Epithelial cell of prostate (primary cell): Measurements from ENCODE around the gene CCDC158.

Source experiments
- DNase-seq: peaks from one replicate; pipeline ENCODE4 v3.0.0-alpha.2; 2011; ENCODE audit warnings: low read depth, low spot score
- H3K27ac ChIP-seq: fragments of 450-650 bp; 2 replicates; pipeline ENCODE4 v1.5.1; 2017; ENCODE audit warnings: mild to moderate bottlenecking

CCDC158 gene

DNA sequence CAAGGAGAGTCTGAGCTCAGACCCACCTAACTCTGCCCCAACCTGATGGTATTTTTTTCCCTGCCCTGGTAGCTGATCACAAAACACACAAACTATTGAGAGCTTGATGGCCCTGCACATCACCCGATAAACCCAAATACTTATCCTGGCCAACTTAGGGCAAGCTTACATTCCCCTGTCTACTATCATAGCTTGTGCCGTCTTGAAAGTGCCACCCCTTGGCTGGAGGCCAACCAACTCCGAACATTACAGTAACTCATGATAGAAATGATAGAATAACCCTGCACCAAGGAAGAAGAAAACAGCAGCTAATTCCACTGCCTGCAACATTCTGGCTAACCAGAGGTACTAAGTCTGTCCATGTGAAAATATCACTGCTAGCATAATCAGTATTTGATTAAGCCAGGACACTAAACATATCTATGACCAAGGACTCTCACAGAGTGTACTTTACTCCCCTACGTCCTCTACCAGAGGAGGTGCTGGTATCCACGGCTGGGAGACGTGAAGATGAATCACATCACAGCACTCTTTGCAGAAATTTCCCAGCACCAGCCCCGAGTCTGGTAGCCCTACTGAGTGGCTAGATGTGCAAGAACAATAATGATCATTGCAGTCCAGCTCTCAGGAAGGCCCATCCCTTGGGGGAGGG is 105.5 kb downstream of the CCDC158 start:
- no peak for DNase-seq
- no peak overlapping the region for H3K27ac ChIP-seq

DNA sequence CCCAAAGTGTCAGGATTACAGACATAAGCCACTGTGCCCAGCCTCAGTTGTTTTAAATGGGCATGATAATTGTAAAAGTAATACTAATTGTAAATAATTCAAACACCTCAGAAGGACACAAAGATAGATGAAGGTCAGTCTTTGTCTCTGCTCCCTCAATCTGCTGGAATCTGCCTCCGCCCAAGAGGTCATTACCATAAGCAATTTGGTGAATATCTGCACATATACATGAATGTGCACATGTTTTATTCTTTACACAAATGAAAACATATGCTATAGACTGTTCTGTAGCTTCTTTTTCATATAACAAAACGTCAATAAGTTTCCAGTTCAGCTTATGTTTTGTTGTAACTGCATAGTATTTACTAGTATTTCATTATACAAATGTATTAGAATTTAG is 107.4 kb downstream of the CCDC158 start:
- DNase-seq = no peak

DNA sequence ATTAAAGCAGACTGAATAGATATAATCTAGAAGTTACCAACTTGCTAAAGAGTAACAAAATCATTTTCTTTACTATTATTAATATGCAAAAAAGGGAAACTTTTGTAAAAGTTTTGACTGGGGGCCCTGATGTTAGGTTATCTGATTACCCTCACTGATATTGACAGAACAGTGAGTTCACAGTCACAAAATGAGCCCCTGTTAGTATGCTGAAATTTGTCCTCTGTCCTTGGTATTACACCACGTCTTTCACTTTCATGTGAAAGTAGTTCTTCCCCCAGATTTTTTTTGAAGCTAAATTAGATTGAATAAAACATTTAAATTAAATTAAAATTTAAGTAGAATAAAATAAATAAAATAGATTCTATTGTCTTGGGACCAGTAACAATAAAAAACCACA is 108.5 kb downstream of the CCDC158 start:
- DNase-seq = no peak

More for the DNA sequence above, 107.4 kb downstream of the CCDC158 start:
- H3K27ac ChIP-seq = no peak overlapping the region

DNA sequence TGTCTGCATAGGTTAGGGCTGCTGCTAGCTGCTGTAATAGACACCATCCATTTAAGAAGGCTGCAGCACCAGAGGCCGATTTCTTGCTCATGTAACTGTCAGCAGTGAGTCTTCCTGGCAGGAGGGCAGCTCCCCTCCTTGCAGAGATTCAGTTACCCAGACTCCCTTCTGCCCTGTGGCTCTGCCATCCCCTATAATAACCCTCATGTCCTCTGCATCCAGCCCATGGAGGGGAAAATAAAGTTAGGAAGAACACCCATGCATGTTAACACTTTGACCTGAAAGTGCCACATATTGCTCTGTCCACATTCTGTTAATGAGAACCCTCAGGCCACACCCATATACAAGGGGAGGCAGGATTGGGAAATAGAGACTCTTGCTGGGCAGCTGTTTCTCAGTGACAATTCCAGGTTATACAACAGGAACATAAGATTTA is 109.0 kb downstream of the CCDC158 start:
- no peak for DNase-seq
- no peak overlapping the region for H3K27ac ChIP-seq

More for the DNA sequence above, 108.5 kb downstream of the CCDC158 start:
- H3K27ac ChIP-seq = no peak overlapping the region

DNA sequence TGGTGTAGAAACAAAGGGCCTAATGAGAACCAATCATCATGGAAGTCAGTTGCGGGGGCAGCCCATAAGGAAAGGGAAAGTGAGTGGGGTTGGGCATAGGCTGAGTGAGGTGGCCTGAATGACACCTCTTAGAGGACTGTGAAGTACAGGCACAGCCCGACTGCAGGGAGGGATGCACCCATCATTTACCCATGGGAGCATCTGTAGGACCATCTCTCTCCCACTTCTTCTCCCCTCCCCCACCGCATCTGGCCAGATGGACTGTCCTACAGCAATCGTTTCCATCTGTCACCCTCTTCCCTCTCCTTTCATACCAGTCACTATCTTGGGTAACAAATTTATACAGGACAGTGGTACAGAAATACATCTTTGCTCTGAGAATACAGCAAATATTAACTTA is 110.3 kb downstream of the CCDC158 start:
- no peak for DNase-seq
- no peak overlapping the region for H3K27ac ChIP-seq

DNA sequence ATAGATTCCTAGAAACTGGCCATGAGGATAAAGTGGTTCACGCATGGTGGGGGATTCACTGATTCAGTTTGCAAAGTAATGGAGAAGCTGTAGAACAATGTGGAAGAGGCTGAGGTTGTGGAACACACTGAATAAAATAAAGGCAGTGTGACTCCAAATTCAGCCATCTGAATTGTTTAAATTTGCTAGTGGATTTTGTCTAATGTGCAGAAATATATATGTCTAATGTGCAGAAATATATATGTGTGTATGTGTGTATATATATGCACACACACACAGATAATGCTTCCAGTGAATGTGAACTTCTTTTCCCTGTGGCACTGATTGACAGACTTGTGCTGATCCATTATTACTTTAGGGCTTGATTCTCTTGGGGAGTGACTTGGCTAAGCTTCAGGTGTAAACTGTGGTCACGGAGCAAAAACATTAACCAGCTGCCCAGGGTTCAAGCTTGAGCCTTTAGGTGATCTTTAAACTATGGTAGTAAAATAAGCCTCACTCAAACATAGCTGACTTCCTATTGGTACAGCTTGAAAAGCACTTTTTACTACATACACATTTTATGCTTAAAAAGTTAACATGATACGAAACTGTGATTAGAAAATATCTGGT is 110.9 kb downstream of the CCDC158 start:
- no peak overlapping the region for H3K27ac ChIP-seq
- no peak for DNase-seq

DNA sequence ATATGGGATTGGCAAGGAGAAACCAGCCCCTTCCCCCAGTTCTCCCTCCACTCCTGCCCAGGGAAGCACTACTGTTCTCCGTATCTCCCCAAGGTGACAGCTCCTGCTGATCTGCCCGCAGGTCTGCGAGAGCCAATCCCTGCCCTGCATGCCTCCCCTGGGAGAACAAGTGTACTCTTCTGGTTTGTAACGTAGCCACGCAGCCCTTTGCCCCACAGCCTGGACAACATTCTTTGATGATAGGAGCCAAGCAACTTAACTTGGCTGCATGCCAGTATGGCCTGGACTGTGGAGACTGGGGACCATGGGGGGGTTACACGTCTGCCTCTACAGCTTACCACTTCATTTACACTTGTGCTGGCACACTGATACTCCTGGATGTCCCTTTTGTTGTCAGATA is 112.4 kb downstream of the CCDC158 start:
- DNase-seq = no peak
- no peak overlapping the region for H3K27ac ChIP-seq

DNA sequence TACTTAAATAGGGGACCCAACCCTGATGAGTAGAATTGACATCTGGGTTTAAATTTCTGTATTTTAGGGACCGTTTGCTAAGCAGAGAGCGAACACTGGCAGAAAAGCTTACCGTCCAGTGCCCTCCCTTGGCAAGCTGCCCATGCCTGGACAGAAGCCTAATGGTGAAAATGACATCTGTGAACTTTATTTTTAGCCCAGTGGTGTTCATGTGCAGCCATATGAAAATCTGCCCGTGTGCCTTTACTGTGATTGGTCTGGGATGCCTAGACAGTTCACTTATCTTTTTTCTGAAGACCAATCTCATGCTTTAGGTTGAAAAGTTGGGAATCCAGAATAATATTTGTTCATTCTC is 113.3 kb downstream of the CCDC158 start:
- H3K27ac ChIP-seq = no peak overlapping the region
- DNase-seq = no peak

DNA sequence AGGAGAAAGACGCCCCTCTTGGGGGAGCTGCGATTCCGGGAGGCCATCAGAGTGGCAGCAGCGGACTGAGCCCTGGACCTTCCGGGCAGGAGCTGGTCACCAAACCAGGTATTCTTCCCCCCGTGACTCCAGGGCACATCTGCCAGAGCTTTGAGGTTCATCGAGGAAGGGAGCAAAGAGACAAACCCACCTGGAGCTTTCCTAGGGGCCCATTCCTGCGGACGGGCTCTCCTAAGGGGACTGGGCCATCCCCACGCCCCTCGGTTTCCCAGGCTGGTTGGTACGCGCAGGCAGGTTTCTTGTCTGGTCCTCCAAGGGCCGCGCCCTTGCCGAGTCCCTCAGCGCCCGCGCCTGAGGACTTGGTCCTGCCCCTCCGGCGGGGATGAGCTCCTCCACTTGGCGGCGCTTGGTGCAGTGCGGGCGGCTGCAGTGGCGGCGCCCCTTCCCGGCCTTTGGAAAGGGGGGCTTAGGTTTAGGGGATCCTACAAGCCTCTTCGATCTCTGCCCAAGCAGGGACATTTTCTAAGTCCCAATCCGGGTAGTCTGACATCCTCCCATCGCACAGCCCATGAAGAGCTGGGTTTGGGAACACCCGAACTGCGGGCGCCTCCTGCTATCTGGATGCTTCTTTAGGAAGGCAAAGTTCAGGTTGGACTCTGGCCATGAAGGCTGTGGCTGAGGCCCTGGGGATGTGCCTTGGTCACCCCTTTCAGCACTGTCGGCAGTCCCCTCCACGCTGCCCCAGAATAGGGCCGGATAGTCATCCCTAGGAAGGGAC is 113.9 kb downstream of the CCDC158 start:
- DNase-seq = no peak
- peak overlapping the region; percentile 73 for H3K27ac ChIP-seq

DNA sequence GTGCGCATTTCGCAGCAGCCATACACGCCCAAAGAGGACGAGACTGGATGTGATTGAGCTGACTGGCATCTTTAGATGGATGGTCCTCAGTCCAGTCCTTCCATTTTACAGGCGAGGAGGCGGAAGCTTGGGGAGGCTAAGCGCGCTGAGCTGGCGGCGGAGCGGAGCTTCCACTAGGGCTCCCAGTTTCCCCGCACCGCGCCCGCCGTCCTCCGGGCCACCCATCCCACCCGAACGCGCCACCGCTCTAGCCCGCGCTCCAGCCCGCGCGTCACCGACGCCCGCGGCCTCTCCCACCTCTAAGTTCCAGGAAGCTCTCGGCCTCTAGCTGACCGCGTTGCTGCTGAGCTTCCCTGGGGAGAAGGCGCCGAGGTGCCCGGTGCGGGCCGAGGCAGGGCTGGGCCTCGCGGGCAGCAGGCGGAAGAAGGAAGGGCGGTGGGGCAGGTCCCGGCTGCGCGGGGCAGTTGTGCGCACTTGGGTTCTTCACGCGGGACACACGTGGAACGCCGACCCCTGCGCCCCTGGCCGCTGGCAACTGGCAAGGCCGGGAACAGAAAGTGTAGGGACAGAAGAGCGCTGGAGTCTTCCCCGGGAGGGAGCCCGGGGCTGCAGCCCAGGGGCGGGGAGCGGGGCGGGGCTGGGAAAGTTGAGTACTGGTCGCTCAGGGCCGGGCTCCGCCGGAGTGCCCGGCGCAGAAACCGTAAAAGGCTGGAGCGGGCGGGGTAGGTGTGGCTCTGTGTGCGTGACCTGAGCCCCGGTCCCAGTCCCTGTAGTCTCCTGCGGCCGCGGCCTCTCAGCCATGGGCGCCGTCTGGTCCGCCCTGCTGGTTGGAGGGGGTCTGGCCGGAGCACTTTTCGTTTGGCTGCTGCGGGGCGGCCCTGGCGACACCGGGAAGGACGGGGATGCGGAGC is 114.7 kb downstream of the CCDC158 start, which contains the start of gene STBD1:
STBD1 (plus strand) TSS at position 763 of the 911 bp plus-strand sequence; CDS start at position 800, 37 bp downstream.
- H3K27ac ChIP-seq = peak within 1 kb of the TSS; percentile 73
- DNase-seq = no peak

DNA sequence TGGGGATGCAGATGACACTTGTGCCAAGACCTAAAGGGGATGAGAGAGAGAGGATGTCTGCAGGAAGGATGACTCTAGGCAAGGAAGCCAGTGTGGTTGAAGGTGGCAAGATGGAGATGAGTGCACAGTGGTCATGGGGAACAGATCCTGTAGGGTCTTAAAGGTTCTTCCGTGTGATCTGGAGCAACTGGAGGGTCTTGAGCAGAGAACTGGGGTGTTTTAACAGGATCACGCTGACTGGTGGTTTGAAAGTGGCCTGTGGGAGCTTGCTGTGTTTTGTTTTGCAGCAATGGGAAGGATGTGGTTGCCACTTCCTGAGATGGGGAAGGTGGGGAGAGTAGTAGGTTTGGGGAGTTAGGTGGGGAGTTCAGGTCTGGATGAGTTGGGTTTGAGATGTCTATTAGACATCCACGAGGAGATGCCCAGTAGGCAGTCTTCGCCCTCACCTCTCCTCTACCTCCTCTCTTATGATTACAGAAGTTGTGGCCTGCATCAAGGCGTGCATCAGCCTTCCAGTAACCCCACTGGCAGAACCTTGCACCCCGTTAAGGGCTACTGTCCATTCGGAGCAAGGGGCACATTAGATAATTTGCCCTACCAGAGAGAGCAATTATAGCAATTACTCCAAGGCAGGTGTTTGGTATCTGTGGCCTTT is 115.8 kb downstream of the CCDC158 start:
- no peak overlapping the region for H3K27ac ChIP-seq
- no peak for DNase-seq

DNA sequence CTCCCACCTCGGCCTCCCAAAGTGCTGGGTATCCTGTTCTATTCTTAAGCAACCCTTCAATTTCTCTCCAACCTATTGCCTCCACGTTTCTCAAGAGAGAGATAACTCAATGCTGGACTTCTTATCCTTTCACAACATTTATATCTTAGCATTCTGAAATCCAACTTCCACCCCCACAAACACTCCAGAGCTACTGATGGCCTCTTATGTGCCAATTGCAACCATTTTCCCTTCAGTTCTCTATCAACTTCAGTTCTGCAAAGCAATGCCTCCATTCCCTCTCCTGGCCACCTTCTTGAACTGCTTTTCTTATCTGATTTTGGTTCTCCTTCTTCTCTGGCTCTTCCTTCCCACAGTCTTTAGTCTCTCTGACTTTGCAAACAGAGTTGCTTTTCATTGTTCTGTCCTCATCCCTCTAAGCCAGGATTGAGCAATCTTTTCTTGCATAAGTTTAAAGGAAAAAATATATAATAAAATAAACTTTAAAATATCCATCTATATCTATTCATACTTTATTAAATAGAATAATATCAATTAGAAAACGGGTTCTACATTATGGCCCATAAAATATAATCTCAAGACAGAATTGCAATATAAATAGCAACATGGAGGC is 118.0 kb downstream of the CCDC158 start:
- H3K27ac ChIP-seq = no peak overlapping the region
- DNase-seq = no peak

DNA sequence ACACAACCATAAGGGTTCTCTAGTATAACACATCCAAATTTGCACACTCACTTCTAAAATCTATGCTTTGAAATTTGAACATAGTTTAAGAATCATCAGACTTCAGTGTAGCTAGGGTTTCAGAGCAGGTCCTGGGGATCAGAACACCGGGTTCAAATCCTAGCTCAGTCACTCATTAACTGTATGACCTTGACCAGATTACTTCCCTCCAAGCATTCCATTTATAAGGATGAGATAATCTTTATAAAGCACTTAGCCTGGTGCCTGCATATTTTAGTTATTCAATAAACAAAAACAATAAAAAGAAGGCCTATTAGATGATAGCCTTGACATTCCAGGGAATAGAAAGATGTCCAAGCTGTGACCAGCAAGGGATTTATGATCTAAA is 119.2 kb downstream of the CCDC158 start:
- H3K27ac ChIP-seq = peak overlapping the region; percentile 56
- no peak for DNase-seq

DNA sequence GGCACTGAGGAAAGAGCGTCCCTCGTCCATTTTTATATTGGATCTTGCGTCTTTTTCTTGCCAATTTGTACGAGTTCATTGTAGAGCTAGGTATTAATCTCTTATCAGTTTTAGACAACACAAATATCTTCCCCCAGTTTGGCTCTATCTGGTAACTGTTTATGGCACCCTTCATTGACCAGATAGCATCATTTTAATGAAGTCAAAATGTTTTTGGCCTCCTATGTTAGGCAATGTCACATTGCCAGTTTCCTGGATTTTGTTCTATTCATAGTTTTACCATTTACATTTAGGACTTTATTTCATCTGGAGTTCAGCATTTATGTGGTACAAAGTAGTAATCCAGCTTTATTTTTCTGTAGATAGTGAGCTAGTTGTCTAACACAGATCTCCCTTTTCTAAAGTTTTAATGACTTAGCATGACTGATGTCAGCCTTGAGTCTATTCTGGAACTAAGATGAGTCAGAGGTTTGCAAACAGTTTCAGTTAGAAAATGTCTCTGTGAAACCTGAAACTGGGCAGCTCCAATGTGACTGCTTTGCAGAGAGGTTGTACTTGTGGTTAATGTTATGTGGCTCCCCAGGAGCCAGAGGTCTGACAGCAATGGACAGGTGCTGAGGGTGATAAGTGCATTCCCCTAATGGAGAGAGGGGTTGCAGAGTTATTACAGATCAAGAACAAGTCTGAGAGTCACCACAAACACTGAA is 119.7 kb downstream of the CCDC158 start:
- peak overlapping the region; percentile 56 for H3K27ac ChIP-seq

DNA sequence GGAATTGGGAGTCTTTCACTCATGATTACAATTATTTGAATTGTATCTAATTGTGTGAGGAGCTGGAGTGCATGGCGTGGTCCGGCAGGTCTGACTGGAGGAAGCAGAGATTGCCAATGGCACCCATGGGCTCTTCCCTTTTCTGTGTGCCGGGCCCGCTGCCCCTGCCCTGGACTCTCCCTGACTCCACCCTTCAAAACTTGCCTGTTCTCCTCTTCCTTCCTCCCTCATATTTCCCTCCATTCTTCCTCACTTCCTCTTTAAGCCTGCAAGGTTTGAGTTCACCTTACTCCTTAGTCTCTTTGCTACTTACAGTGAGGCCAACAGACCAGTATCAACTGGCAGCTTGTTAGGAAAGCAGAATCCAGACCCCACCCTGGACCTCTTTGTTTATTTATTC is 120.9 kb downstream of the CCDC158 start:
- DNase-seq = no peak
- H3K27ac ChIP-seq = no peak overlapping the region

More for the DNA sequence above, 119.7 kb downstream of the CCDC158 start:
- DNase-seq = peak; percentile 84

DNA sequence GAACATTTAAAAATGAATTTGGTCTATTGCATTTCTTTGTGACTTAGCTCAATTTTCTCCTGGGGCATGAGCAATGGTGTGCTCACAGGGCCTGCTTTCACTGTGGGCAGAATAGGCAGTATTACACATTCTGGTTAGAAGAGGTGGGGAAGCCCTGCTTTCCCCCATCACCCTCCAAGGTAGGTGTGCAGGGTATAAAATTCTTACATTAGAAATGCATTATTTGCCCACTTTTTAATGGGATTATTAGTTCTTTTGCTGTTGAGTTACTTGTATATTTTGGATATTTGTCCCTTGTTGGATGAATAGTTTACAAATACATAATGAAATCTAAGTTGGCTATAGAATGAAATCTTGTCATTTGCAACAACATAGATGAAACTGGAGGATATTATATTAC is 122.7 kb downstream of the CCDC158 start:
- DNase-seq = no peak
- H3K27ac ChIP-seq = no peak overlapping the region

DNA sequence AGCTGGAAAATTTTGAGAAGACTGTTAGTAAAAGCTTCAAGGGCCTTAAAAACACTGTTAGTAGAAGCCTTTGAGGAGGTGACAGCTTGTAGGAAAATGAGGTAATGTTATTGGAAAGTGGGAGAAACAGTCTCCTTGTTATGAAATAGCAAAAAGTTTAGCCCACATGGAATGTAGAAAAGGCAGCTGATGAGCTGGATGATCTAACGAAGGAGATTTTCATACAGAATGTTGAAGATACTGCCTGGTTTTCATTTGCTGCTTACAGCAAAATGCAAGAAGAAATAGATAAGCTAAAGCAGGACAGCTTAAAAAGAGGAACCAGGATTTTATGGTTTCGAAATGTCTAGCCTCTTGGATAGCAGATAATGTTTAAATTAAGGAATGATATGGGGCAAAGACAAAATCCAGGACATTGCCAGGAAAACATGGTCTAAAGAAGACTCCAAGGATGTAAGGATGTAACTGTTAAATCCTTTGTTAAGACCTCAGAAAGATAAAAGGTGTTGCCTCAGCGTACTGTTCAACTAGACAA is 124.6 kb downstream of the CCDC158 start:
- no peak overlapping the region for H3K27ac ChIP-seq
- DNase-seq = no peak

DNA sequence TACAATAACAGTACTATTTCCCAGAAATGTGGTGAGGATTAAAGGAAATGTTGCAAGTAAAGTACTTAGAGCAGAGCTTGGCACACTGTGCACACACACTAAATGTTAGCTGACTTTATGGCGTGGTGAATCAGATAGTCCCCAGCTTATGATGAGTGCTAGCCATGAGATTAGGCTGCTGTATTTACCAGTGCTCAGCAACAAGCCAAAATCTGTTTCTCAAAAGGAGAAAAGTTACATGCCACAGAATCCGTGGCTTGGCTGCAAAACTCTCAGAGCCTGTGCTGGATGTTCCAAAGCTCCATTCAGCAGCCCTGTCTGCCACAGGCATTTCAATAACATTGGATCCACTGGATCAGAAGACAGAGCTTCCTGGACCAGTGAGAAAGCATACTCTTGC is 127.2 kb downstream of the CCDC158 start:
- no peak for DNase-seq
- H3K27ac ChIP-seq = no peak overlapping the region

DNA sequence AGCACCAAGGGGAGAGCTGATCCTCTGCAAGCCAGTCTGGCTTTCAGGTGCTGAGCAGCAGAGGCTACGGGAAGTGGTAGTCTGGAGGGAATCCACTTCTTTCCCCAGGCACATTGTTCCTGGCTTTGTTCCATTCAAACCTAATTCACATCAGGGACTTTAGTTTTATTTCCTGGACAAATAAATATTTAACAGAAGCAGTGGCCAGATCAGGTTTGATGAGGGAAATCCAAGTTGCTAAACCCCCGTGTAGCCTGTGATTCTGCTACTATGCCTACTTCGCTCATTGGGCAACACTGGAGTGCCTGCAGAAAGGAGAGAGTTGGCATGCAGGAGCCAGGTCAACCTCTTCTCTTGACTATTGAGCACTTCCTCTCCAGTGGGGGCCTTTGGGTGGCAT is 128.2 kb downstream of the CCDC158 start:
- H3K27ac ChIP-seq = no peak overlapping the region
- no peak for DNase-seq
